Fibroblast of lung (primary cell): ENCODE data around the gene RSAD1.

Experiments
- EZH2 ChIP-seq: IDR thresholded peaks from 2 replicates; pipeline ENCODE4 v1.5.1; 2012; ENCODE audit warnings: low read length, control low read depth, mild to moderate bottlenecking; ENCODE audit errors: missing control alignments
- TF ChIP-seq, protein P1 (sequence below), 2 donors: IDR thresholded peaks in 1 of 2; conservative IDR thresholded peaks in 1 of 2; 1 replicate in 1 of 2; 2 replicates in 1 of 2; pipeline ENCODE4 v1.5.1; 2011 to 2012; ENCODE audit warnings: low read length in 2 of 2, control low read depth in 1 of 2, inconsistent platforms in 1 of 2, low read depth in 1 of 2, mild to moderate bottlenecking in 1 of 2

- TF ChIP-seq, protein P1, sequence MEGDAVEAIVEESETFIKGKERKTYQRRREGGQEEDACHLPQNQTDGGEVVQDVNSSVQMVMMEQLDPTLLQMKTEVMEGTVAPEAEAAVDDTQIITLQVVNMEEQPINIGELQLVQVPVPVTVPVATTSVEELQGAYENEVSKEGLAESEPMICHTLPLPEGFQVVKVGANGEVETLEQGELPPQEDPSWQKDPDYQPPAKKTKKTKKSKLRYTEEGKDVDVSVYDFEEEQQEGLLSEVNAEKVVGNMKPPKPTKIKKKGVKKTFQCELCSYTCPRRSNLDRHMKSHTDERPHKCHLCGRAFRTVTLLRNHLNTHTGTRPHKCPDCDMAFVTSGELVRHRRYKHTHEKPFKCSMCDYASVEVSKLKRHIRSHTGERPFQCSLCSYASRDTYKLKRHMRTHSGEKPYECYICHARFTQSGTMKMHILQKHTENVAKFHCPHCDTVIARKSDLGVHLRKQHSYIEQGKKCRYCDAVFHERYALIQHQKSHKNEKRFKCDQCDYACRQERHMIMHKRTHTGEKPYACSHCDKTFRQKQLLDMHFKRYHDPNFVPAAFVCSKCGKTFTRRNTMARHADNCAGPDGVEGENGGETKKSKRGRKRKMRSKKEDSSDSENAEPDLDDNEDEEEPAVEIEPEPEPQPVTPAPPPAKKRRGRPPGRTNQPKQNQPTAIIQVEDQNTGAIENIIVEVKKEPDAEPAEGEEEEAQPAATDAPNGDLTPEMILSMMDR (conservative IDR thresholded peaks at IDR 0.05 in 1 of 2, IDR thresholded peaks at IDR 0.05 in 1 of 2; ENCODE audit: low read depth in 1 of 2, low read length in 2 of 2) = no peak
- no peak for TF ChIP-seq EZH2
Observed at GRCh38 chr17:50444841-50445715, 33.6 kb upstream of the RSAD1 start.
